ENCODE measurements around the gene SRMS. TPM values are rescaled to one million over a fixed set of nuclear protein-coding genes. Genes with fewer than 3 reads are reported as not detected.
A peak's percentile ranks its signal among the peaks of the same experiment; 100 is the strongest.

SRMS gene
- total and polyA plus RNA-seq, 2 of the 13 experiments (the other 11 are each of a cell fraction or from before 2014, with no cell fraction given) = not detected

GRCh38 chr20:63580796-63581461 lies 33.4 kb upstream of the SRMS start (continued):
- peak; percentile 95 for TF ChIP-seq SMC3 (IDR thresholded peaks at IDR 0.05; ENCODE audit: low read length)
- peak; percentile 52; the same call in 1 of the 2 replicates for TF ChIP-seq RXRB (CRISPR knock-in tag; IDR thresholded peaks at IDR 0.05; ENCODE audit: borderline replicate concordance)
- TF ChIP-seq HMGXB3 (CRISPR knock-in tag; IDR thresholded peaks at IDR 0.05; ENCODE audit: borderline replicate concordance) = peak; percentile 52; the same call in 1 of the 2 replicates
- TF ChIP-seq AFF4 (CRISPR knock-in tag; IDR thresholded peaks at IDR 0.05) = no peak
- 0 out of 2 replicates have a peak, but pooled peaks have one; percentile 11 for TF ChIP-seq ZNF557 (CRISPR knock-in tag; IDR thresholded peaks at IDR 0.05)
- no peak for TF ChIP-seq GPBP1L1 (CRISPR knock-in tag; IDR thresholded peaks at IDR 0.05)
- no peak for TF ChIP-seq RBM22 (optimal IDR thresholded peaks at IDR 0.05; ENCODE audit: low read length)
- no peak for TF ChIP-seq ZNF674 (CRISPR knock-in tag; IDR thresholded peaks at IDR 0.05; ENCODE audit: low read depth)
- TF ChIP-seq TOE1 (CRISPR knock-in tag; IDR thresholded peaks at IDR 0.05) = no peak
- TF ChIP-seq ZKSCAN5 (CRISPR knock-in tag; IDR thresholded peaks at IDR 0.05) = peak; percentile 95
- TF ChIP-seq ZNF792 (CRISPR knock-in tag; IDR thresholded peaks at IDR 0.05) = 0 out of 2 replicates have a peak, but pooled peaks have one; percentile 59
- peak; percentile 50; the same call in 1 of the 2 replicates for TF ChIP-seq ZSCAN25 (CRISPR knock-in tag; IDR thresholded peaks at IDR 0.05)
- TF ChIP-seq MTERF4 (CRISPR knock-in tag; IDR thresholded peaks at IDR 0.05) = 0 out of 2 replicates have a peak, but pooled peaks have one; percentile 47
- TF ChIP-seq ARNT2 (CRISPR knock-in tag; IDR thresholded peaks at IDR 0.05; ENCODE audit: low read depth) = peak; percentile 56; the same call in 1 of the 2 replicates
- no peak for TF ChIP-seq KDM1A (CRISPR knock-in tag; IDR thresholded peaks at IDR 0.05)
- TF ChIP-seq ZNF713 (CRISPR knock-in tag; IDR thresholded peaks at IDR 0.05) = no peak
- TF ChIP-seq ZNF382 (CRISPR knock-in tag; IDR thresholded peaks at IDR 0.05; ENCODE audit: borderline replicate concordance) = no peak
- 0 out of 2 replicates have a peak, but pooled peaks have one; percentile 3 for TF ChIP-seq ZNF776 (CRISPR knock-in tag; IDR thresholded peaks at IDR 0.05)
- TF ChIP-seq YEATS2 (CRISPR knock-in tag; IDR thresholded peaks at IDR 0.05; ENCODE audit: borderline replicate concordance) = peak; percentile 24; the same call in 1 of the 2 replicates
